HEK293 (cell line): ENCODE results near the gene HMGB1.
A peak's percentile ranks its signal among the peaks of the same experiment; 100 is the strongest.

Experiments
- CTCF ChIA-PET: fragments of 350-600 bp; formaldehyde crosslinking; extraction: SDS; loops from one replicate; lab custom pipeline; 2021; ENCODE audit warnings: antibody characterized with exemption; lab: Yijun Ruan, JAX
- POLR2A ChIA-PET: fragments of 300-600 bp; formaldehyde crosslinking; extraction: SDS; loops from one replicate; lab custom pipeline; 2020; ENCODE audit warnings: antibody characterized with exemption, inconsistent platforms; lab: Yijun Ruan, JAX
- H3K27ac ChIP-seq: fragments of 200-500 bp; sonication (Bioruptor generic); 2 replicates; pipeline ENCODE4 v1.5.1; 2014; ENCODE audit warnings: low read depth, low read length, control low read depth, inconsistent platforms; ENCODE audit errors: extremely low read depth
- H3K36me3 ChIP-seq, 2 experiments: fragments of 200-500 bp in 1 of 2; sonication (Bioruptor generic) in 1 of 2; 1 replicate in 1 of 2; 2 replicates in 1 of 2; pipeline ENCODE4 v1.5.1; 2014 to 2017; ENCODE audit warnings: inconsistent platforms in 2 of 2, low read length in 2 of 2; ENCODE audit not compliant: control insufficient read depth in 2 of 2, insufficient read depth in 1 of 2
- H3K4me1 ChIP-seq: fragments of 200-500 bp; sonication (Bioruptor generic); 2 replicates; pipeline ENCODE4 v1.5.1; 2014; ENCODE audit warnings: mild to moderate bottlenecking, low read length, inconsistent platforms; ENCODE audit not compliant: control insufficient read depth, insufficient read depth
- H3K4me3 ChIP-seq: 2 replicates; pipeline ENCODE4 v1.5.1; 2011; ENCODE audit warnings: low read depth, mild to moderate bottlenecking, control low read depth, low read length, moderate library complexity
- H3K9me3 ChIP-seq: fragments of 200-500 bp; sonication (Bioruptor generic); 2 replicates; pipeline ENCODE4 v1.5.1; 2014; ENCODE audit warnings: low read depth, low read length, inconsistent platforms; ENCODE audit not compliant: control insufficient read depth, insufficient read depth
- GLIS2 ChIP-seq: fragments of 450-650 bp; formaldehyde crosslinking; IDR thresholded peaks from 2 replicates; pipeline ENCODE4 v1.5.1; 2016; ENCODE audit warnings: missing biosample characterization, missing genetic modification characterization
- INSM2 ChIP-seq: fragments of 450-650 bp; formaldehyde crosslinking; IDR thresholded peaks from 2 replicates; pipeline ENCODE4 v1.5.1; 2016; ENCODE audit warnings: missing biosample characterization, missing genetic modification characterization
- KLF1 ChIP-seq: fragments of 450-650 bp; formaldehyde crosslinking; IDR thresholded peaks from 2 replicates; pipeline ENCODE4 v1.5.1; 2016; ENCODE audit warnings: missing biosample characterization, missing genetic modification characterization
- PRDM1 ChIP-seq: fragments of 450-650 bp; formaldehyde crosslinking; IDR thresholded peaks from 2 replicates; pipeline ENCODE4; 2016; ENCODE audit warnings: missing biosample characterization, missing genetic modification characterization
- SP7 ChIP-seq: fragments of 450-650 bp; formaldehyde crosslinking; IDR thresholded peaks from 2 replicates; pipeline ENCODE4 v1.5.1; 2016; ENCODE audit warnings: missing biosample characterization, missing genetic modification characterization
- ZBTB1 ChIP-seq: fragments of 450-650 bp; formaldehyde crosslinking; IDR thresholded peaks from 2 replicates; pipeline ENCODE4 v1.5.1; 2016; ENCODE audit warnings: missing biosample characterization, missing genetic modification characterization
- ZEB2 ChIP-seq: fragments of 450-650 bp; formaldehyde crosslinking; IDR thresholded peaks from 2 replicates; pipeline ENCODE4 v1.5.1; 2016; ENCODE audit warnings: missing biosample characterization, missing genetic modification characterization
- ZNF121 ChIP-seq: fragments of 450-650 bp; formaldehyde crosslinking; IDR thresholded peaks from 2 replicates; pipeline ENCODE4 v1.5.1; 2016; ENCODE audit warnings: missing biosample characterization, missing genetic modification characterization
- ZNF169 ChIP-seq: fragments of 450-650 bp; formaldehyde crosslinking; IDR thresholded peaks from 2 replicates; pipeline ENCODE4 v1.5.1; 2016; ENCODE audit warnings: missing biosample characterization, missing genetic modification characterization
- ZNF174 ChIP-seq: fragments of 450-650 bp; formaldehyde crosslinking; IDR thresholded peaks from 2 replicates; pipeline ENCODE4 v1.5.0; 2017; ENCODE audit warnings: missing biosample characterization, mild to moderate bottlenecking, missing genetic modification characterization
- ZNF202 ChIP-seq: fragments of 450-650 bp; formaldehyde crosslinking; IDR thresholded peaks from 2 replicates; pipeline ENCODE4 v1.5.1; 2016; ENCODE audit warnings: missing biosample characterization, missing genetic modification characterization, borderline replicate concordance
- ZNF221 ChIP-seq: fragments of 450-650 bp; formaldehyde crosslinking; IDR thresholded peaks from 2 replicates; pipeline ENCODE4 v1.5.1; 2017; ENCODE audit warnings: missing biosample characterization, missing genetic modification characterization, borderline replicate concordance
- ZNF23 ChIP-seq: fragments of 450-650 bp; formaldehyde crosslinking; IDR thresholded peaks from 2 replicates; pipeline ENCODE4 v1.5.1; 2016; ENCODE audit warnings: missing biosample characterization, missing genetic modification characterization, borderline replicate concordance
- ZNF362 ChIP-seq: fragments of 450-650 bp; formaldehyde crosslinking; IDR thresholded peaks from 2 replicates; pipeline ENCODE4 v1.5.1; 2016; ENCODE audit warnings: missing biosample characterization, missing genetic modification characterization
- ZNF398 ChIP-seq: fragments of 450-650 bp; formaldehyde crosslinking; IDR thresholded peaks from 2 replicates; pipeline ENCODE4 v1.5.1; 2017; ENCODE audit warnings: missing biosample characterization, missing genetic modification characterization
- ZNF404 ChIP-seq: fragments of 450-650 bp; formaldehyde crosslinking; IDR thresholded peaks from 2 replicates; pipeline ENCODE4 v1.5.1; 2017; ENCODE audit warnings: missing biosample characterization, missing genetic modification characterization
- ZNF514 ChIP-seq: fragments of 450-650 bp; formaldehyde crosslinking; IDR thresholded peaks from 2 replicates; pipeline ENCODE4 v1.5.1; 2016; ENCODE audit warnings: missing biosample characterization, missing genetic modification characterization
- ZNF677 ChIP-seq: fragments of 450-650 bp; IDR thresholded peaks from 2 replicates; pipeline ENCODE4 v1.5.0; 2018; ENCODE audit warnings: missing biosample characterization, mild to moderate bottlenecking, missing genetic modification characterization, moderate library complexity

Gene HMGB1

GRCh38 chr13:30435911-30436451, 29.8 kb downstream of the HMGB1 start:
- TF ChIP-seq ZNF221 (tag by site-specific recombination) (no peak), ZNF404 (no peak), ZNF174 (no peak)
- H3K9me3 ChIP-seq: no peaks in the 10 kb centered on the region
- POLR2A ChIA-PET: no interaction called here

GRCh38 chr13:30431269-30431940, 34.3 kb downstream of the HMGB1 start:
- H3K27ac ChIP-seq: no peak overlapping the region
- POLR2A ChIA-PET: interaction anchor here (2.6 kb wide), 1 partner anchor 10 kb away, joined by 6 read pairs; the partner anchor contains the start of gene UBE2L5
- H3K4me3 ChIP-seq: no peak overlapping the region
- 0 out of 2 replicates have a peak, but pooled peaks cover 2% of the 10 kb centered on the region for H3K4me1 ChIP-seq
- CTCF ChIA-PET: interaction anchor here (0.6 to 0.8 kb wide), 2 partner anchors 15 to 298 kb away, joined by 3 to 4 read pairs; no protein-coding TSS in a partner anchor
- H3K9me3 ChIP-seq: no peaks in the 10 kb centered on the region
- no peaks in the 10 kb centered on the region for H3K36me3 ChIP-seq
- TF ChIP-seq PRDM1 (tag by site-specific recombination) (peak; percentile 46), ZNF677 (tag by site-specific recombination) (no peak)

More at GRCh38 chr13:30435911-30436451, 29.8 kb downstream of the HMGB1 start:
- no peak overlapping the region for H3K27ac ChIP-seq
- H3K4me3 ChIP-seq: no peak overlapping the region
- no peaks in the 10 kb centered on the region for H3K36me3 ChIP-seq
- CTCF ChIA-PET: interaction anchor here (1.0 kb wide), 1 partner anchor 303 kb away, joined by 8 read pairs; no protein-coding TSS in a partner anchor
- H3K4me1 ChIP-seq: 0 out of 2 replicates have a peak, but pooled peaks cover 2% of the 10 kb centered on the region

- Histone ChIP-seq H3K4me1 (0 out of 2 replicates have a peak, but pooled peaks cover 2% of the 10 kb centered on the region), H3K36me3 (no peaks in the 10 kb centered on the region), H3K4me3 (no peak overlapping the region), H3K9me3 (no peaks in the 10 kb centered on the region), H3K27ac (no peak overlapping the region)
- TF ChIP-seq ZBTB1 (tag by site-specific recombination) (no peak), ZNF202 (tag by site-specific recombination) (no peak), GLIS2 (tag by site-specific recombination) (no peak), INSM2 (tag by site-specific recombination) (peak; percentile 87), PRDM1 (tag by site-specific recombination) (peak; percentile 67; the same call in 1 of the 2 replicates), ZNF362 (tag by site-specific recombination) (0 out of 2 replicates have a peak, but pooled peaks have one; percentile 59), SP7 (tag by site-specific recombination) (0 out of 2 replicates have a peak, but pooled peaks have one; percentile 20), ZNF169 (tag by site-specific recombination) (no peak), ZNF398 (tag by site-specific recombination) (peak; percentile 70), ZEB2 (tag by site-specific recombination) (peak; percentile 37; the same call in 1 of the 2 replicates), ZNF514 (tag by site-specific recombination) (no peak), KLF1 (tag by site-specific recombination) (no peak), ZNF121 (tag by site-specific recombination) (no peak), ZNF23 (no peak)
- ChIA-PET POLR2A (interaction anchor here (0.7 to 2.6 kb wide), 2 partner anchors 8 to 29 kb away, joined by 3 to 6 read pairs; partner anchors contain the start of gene UBE2L5), CTCF (interaction anchor here (0.5 to 0.6 kb wide), 2 partner anchors 438 to 549 kb away, joined by 3 read pairs; no protein-coding TSS in a partner anchor)
Observed at GRCh38 chr13:30429721-30430694, 35.7 kb downstream of the HMGB1 start.
